ENCODE results near the gene SH2D3C.
"Not testable (repeated sequence)": the region's sequence is repeated elsewhere in the genome, so short reads cannot be mapped to it uniquely, and the experiment has no call there.

Gene SH2D3C

GRCh38 chr9:127756776-127757175 lies 21.7 kb downstream of the SH2D3C start:
- H3K27me3 ChIP-seq (replicated peaks; ENCODE audit: control insufficient read depth, insufficient read depth, low read length) = peaks cover 46% of the 10 kb centered on the region
- H3K4me3 ChIP-seq (ENCODE audit: low read length); H3K9me3 ChIP-seq (ENCODE audit: control insufficient read depth, low read length); H3K4me1 ChIP-seq (ENCODE audit: control insufficient read depth, insufficient read depth, low read length); H3K36me3 ChIP-seq (ENCODE audit: control insufficient read depth, insufficient read depth, low read length, severe bottlenecking); H3K9ac ChIP-seq (ENCODE audit: low read length); DNase-seq (ENCODE audit: low read depth): not testable (repeated sequence)

GRCh38 chr9:127756233-127756632 lies 22.2 kb downstream of the SH2D3C start:
- Histone ChIP-seq H3K27me3 (replicated peaks; ENCODE audit: control insufficient read depth, insufficient read depth, low read length) (peaks cover 46% of the 10 kb centered on the region), H3K4me3 (ENCODE audit: low read length) (no peak overlapping the region)

GRCh38 chr9:127755061-127756060 lies 23.1 kb downstream of the SH2D3C start:
- Histone ChIP-seq H3K27me3 (replicated peaks; ENCODE audit: control insufficient read depth, insufficient read depth, low read length) (peaks cover 46% of the 10 kb centered on the region), H3K4me3 (ENCODE audit: low read length) (no peak overlapping the region), H3K9me3 (ENCODE audit: control insufficient read depth, low read length) (no peaks in the 10 kb centered on the region), H3K36me3 (ENCODE audit: control insufficient read depth, insufficient read depth, low read length, severe bottlenecking) (no peaks in the 10 kb centered on the region), H3K9ac (ENCODE audit: low read length) (no peak overlapping the region), H3K4me1 (ENCODE audit: control insufficient read depth, insufficient read depth, low read length) (no peaks in the 10 kb centered on the region)
- DNase-seq (ENCODE audit: low read depth) = peak; percentile 19

More at GRCh38 chr9:127756233-127756632, 22.2 kb downstream of the SH2D3C start:
- DNase-seq (ENCODE audit: low read depth) = no peak
- no peak overlapping the region for H3K9ac ChIP-seq (ENCODE audit: low read length)
- no peaks in the 10 kb centered on the region for H3K4me1 ChIP-seq (ENCODE audit: control insufficient read depth, insufficient read depth, low read length)
- H3K36me3 ChIP-seq (ENCODE audit: control insufficient read depth, insufficient read depth, low read length, severe bottlenecking) = no peaks in the 10 kb centered on the region
- no peaks in the 10 kb centered on the region for H3K9me3 ChIP-seq (ENCODE audit: control insufficient read depth, low read length)

- no peaks in the 10 kb centered on the region for H3K9me3 ChIP-seq (ENCODE audit: control insufficient read depth, low read length)
- peak; percentile 43 for DNase-seq (ENCODE audit: low read depth)
- no peaks in the 10 kb centered on the region for H3K4me1 ChIP-seq (ENCODE audit: control insufficient read depth, insufficient read depth, low read length)
- H3K36me3 ChIP-seq (ENCODE audit: control insufficient read depth, insufficient read depth, low read length, severe bottlenecking) = no peaks in the 10 kb centered on the region
- H3K9ac ChIP-seq (ENCODE audit: low read length) = no peak overlapping the region
- H3K27me3 ChIP-seq (replicated peaks; ENCODE audit: control insufficient read depth, insufficient read depth, low read length) = peaks cover 47% of the 10 kb centered on the region
- H3K4me3 ChIP-seq (ENCODE audit: low read length) = no peak overlapping the region
Measured at GRCh38 chr9:127754099-127755060, 24.1 kb downstream of the SH2D3C start.

- Histone ChIP-seq H3K36me3 (ENCODE audit: control insufficient read depth, insufficient read depth, low read length, severe bottlenecking) (no peaks in the 10 kb centered on the region), H3K4me3 (ENCODE audit: low read length) (no peak overlapping the region), H3K4me1 (ENCODE audit: control insufficient read depth, insufficient read depth, low read length) (no peaks in the 10 kb centered on the region), H3K27me3 (replicated peaks; ENCODE audit: control insufficient read depth, insufficient read depth, low read length) (peaks cover 47% of the 10 kb centered on the region), H3K9ac (ENCODE audit: low read length) (no peak overlapping the region), H3K9me3 (ENCODE audit: control insufficient read depth, low read length) (no peaks in the 10 kb centered on the region)
- DNase-seq (ENCODE audit: low read depth) = no peak
Measured at GRCh38 chr9:127753622-127754021, 24.8 kb downstream of the SH2D3C start.

- no peaks in the 10 kb centered on the region for H3K4me1 ChIP-seq (ENCODE audit: control insufficient read depth, insufficient read depth, low read length)
- DNase-seq (ENCODE audit: low read depth) = no peak
- no peaks in the 10 kb centered on the region for H3K36me3 ChIP-seq (ENCODE audit: control insufficient read depth, insufficient read depth, low read length, severe bottlenecking)
- no peaks in the 10 kb centered on the region for H3K9me3 ChIP-seq (ENCODE audit: control insufficient read depth, low read length)
- H3K27me3 ChIP-seq (replicated peaks; ENCODE audit: control insufficient read depth, insufficient read depth, low read length) = peaks cover 47% of the 10 kb centered on the region
- H3K4me3 ChIP-seq (ENCODE audit: low read length) = no peak overlapping the region
- no peak overlapping the region for H3K9ac ChIP-seq (ENCODE audit: low read length)
Measured at GRCh38 chr9:127753148-127753547, 25.3 kb downstream of the SH2D3C start.

GRCh38 chr9:127751269-127752054 lies 27.0 kb downstream of the SH2D3C start:
- DNase-seq (ENCODE audit: low read depth) = peak; percentile 60
- Histone ChIP-seq H3K9me3 (ENCODE audit: control insufficient read depth, low read length) (no peaks in the 10 kb centered on the region), H3K4me3 (ENCODE audit: low read length) (no peak overlapping the region)

GRCh38 chr9:127749090-127749787 lies 29.2 kb downstream of the SH2D3C start:
- H3K27me3 ChIP-seq (replicated peaks; ENCODE audit: control insufficient read depth, insufficient read depth, low read length) = peaks cover 44% of the 10 kb centered on the region
- H3K4me3 ChIP-seq (ENCODE audit: low read length) = no peak overlapping the region
- no peaks in the 10 kb centered on the region for H3K36me3 ChIP-seq (ENCODE audit: control insufficient read depth, insufficient read depth, low read length, severe bottlenecking)
- no peak for DNase-seq (ENCODE audit: low read depth)
- no peaks in the 10 kb centered on the region for H3K4me1 ChIP-seq (ENCODE audit: control insufficient read depth, insufficient read depth, low read length)
- no peak overlapping the region for H3K9ac ChIP-seq (ENCODE audit: low read length)
- no peaks in the 10 kb centered on the region for H3K9me3 ChIP-seq (ENCODE audit: control insufficient read depth, low read length)

More at GRCh38 chr9:127751269-127752054, 27.0 kb downstream of the SH2D3C start:
- Histone ChIP-seq H3K27me3 (replicated peaks; ENCODE audit: control insufficient read depth, insufficient read depth, low read length) (peaks cover 57% of the 10 kb centered on the region), H3K9ac (ENCODE audit: low read length) (no peak overlapping the region), H3K36me3 (ENCODE audit: control insufficient read depth, insufficient read depth, low read length, severe bottlenecking) (no peaks in the 10 kb centered on the region), H3K4me1 (ENCODE audit: control insufficient read depth, insufficient read depth, low read length) (no peaks in the 10 kb centered on the region)

GRCh38 chr9:127746959-127747569 lies 31.4 kb downstream of the SH2D3C start:
- Histone ChIP-seq H3K9me3 (ENCODE audit: control insufficient read depth, low read length) (no peaks in the 10 kb centered on the region), H3K9ac (ENCODE audit: low read length) (no peak overlapping the region), H3K27me3 (replicated peaks; ENCODE audit: control insufficient read depth, insufficient read depth, low read length) (peaks cover 22% of the 10 kb centered on the region), H3K36me3 (ENCODE audit: control insufficient read depth, insufficient read depth, low read length, severe bottlenecking) (no peaks in the 10 kb centered on the region), H3K4me1 (ENCODE audit: control insufficient read depth, insufficient read depth, low read length) (peaks cover 4% of the 10 kb centered on the region), H3K4me3 (ENCODE audit: low read length) (no peak overlapping the region)
- no peak for DNase-seq (ENCODE audit: low read depth)

All from adipocyte (in vitro differentiated cells).